Activated T-cell treated with anti-CD3 and anti-CD28 coated beads, Interleukin-2, amount 50 U/mL, for 24 hours (primary cell): ENCODE data around the gene CYP4A11.
"Not testable (repeated sequence)": the region's sequence is repeated elsewhere in the genome, so short reads cannot be mapped to it uniquely, and the experiment has no call there.

Experiments
- DNase-seq: peaks from one replicate; pipeline ENCODE4 v3.0.0-alpha.2; 2020
- H3K27ac Mint-ChIP-seq: 2 replicates; pipeline ENCODE4 v1.8.0; 2020; ENCODE audit warnings: mild to moderate bottlenecking, mixed read lengths
- H3K27me3 Mint-ChIP-seq: 2 replicates; pipeline ENCODE4 v1.8.0; 2020; ENCODE audit warnings: mixed read lengths
- H3K36me3 Mint-ChIP-seq: 2 replicates; pipeline ENCODE4 v1.8.0; 2020; ENCODE audit warnings: low read depth, mixed read lengths
- H3K4me1 Mint-ChIP-seq: 2 replicates; pipeline ENCODE4 v1.8.0; 2020; ENCODE audit warnings: low read depth, mixed read lengths
- H3K4me3 Mint-ChIP-seq: 2 replicates; pipeline ENCODE4 v1.8.0; 2020; ENCODE audit warnings: mild to moderate bottlenecking, moderate library complexity, mixed read lengths
- H3K9me3 Mint-ChIP-seq: 2 replicates; pipeline ENCODE4 v1.8.0; 2020; ENCODE audit warnings: mixed read lengths

The CYP4A11 gene

GRCh38 chr1:46941135-46941694 is at the start of gene CYP4A11:
TSS of gene CYP4A11 (minus strand) at chr1:46941476. CDS start at chr1:46941433, 43 bp downstream.
- H3K9me3 Mint-ChIP-seq: no peaks in the 10 kb centered on the region
- no peak within 1 kb of the TSS for H3K4me3 Mint-ChIP-seq
- DNase-seq: no peak
- H3K27ac Mint-ChIP-seq: no peak within 1 kb of the TSS
- no peaks in the 10 kb centered on the region for H3K4me1 Mint-ChIP-seq
- H3K36me3 Mint-ChIP-seq: no peaks in the 10 kb centered on the region
- H3K27me3 Mint-ChIP-seq: peaks cover 14% of the 10 kb centered on the region

- not testable (repeated sequence) for DNase-seq, H3K4me1 Mint-ChIP-seq, H3K9me3 Mint-ChIP-seq, H3K27ac Mint-ChIP-seq, H3K36me3 Mint-ChIP-seq, H3K4me3 Mint-ChIP-seq
- peaks cover 14% of the 10 kb centered on the region for H3K27me3 Mint-ChIP-seq
Measured at GRCh38 chr1:46990541-46990940, 49.3 kb upstream of the CYP4A11 start.

GRCh38 chr1:46983830-46984586 is 42.7 kb upstream of the CYP4A11 start:
- Mint-ChIP-seq H3K27ac (no peak overlapping the region), H3K36me3 (no peaks in the 10 kb centered on the region), H3K9me3 (no peaks in the 10 kb centered on the region), H3K27me3 (peaks cover 38% of the 10 kb centered on the region), H3K4me1 (no peaks in the 10 kb centered on the region), H3K4me3 (no peak overlapping the region)
- no peak for DNase-seq

- no peaks in the 10 kb centered on the region for H3K9me3 Mint-ChIP-seq
- DNase-seq: no peak
- peaks cover 44% of the 10 kb centered on the region for H3K27me3 Mint-ChIP-seq
- no peaks in the 10 kb centered on the region for H3K4me1 Mint-ChIP-seq
- H3K27ac Mint-ChIP-seq: no peak overlapping the region
- H3K36me3 Mint-ChIP-seq: no peaks in the 10 kb centered on the region
- H3K4me3 Mint-ChIP-seq: no peak overlapping the region
Measured at GRCh38 chr1:46983166-46983829, 42.0 kb upstream of the CYP4A11 start.

- Mint-ChIP-seq H3K4me1 (no peaks in the 10 kb centered on the region), H3K4me3 (no peak overlapping the region), H3K27ac (no peak overlapping the region), H3K27me3 (peaks cover 31% of the 10 kb centered on the region), H3K9me3 (no peaks in the 10 kb centered on the region), H3K36me3 (no peaks in the 10 kb centered on the region)
- no peak for DNase-seq
Measured at GRCh38 chr1:46969014-46969619, 27.8 kb upstream of the CYP4A11 start.

- not testable (repeated sequence) for H3K4me3 Mint-ChIP-seq, H3K9me3 Mint-ChIP-seq, H3K27ac Mint-ChIP-seq, H3K4me1 Mint-ChIP-seq, DNase-seq, H3K36me3 Mint-ChIP-seq
- H3K27me3 Mint-ChIP-seq: peaks cover 17% of the 10 kb centered on the region
Measured at GRCh38 chr1:46962272-46962671, 21.0 kb upstream of the CYP4A11 start.

- Mint-ChIP-seq H3K9me3 (no peaks in the 10 kb centered on the region), H3K4me3 (no peak overlapping the region), H3K27ac (no peak overlapping the region), H3K4me1 (no peaks in the 10 kb centered on the region), H3K27me3 (peaks cover 19% of the 10 kb centered on the region), H3K36me3 (no peaks in the 10 kb centered on the region)
- no peak for DNase-seq
Measured at GRCh38 chr1:46961066-46961758, 19.9 kb upstream of the CYP4A11 start.

GRCh38 chr1:46960250-46960649 is 19.0 kb upstream of the CYP4A11 start:
- Mint-ChIP-seq H3K27ac (no peak overlapping the region), H3K36me3 (no peaks in the 10 kb centered on the region), H3K4me3 (no peak overlapping the region), H3K4me1 (no peaks in the 10 kb centered on the region), H3K9me3 (no peaks in the 10 kb centered on the region), H3K27me3 (peaks cover 18% of the 10 kb centered on the region)
- no peak for DNase-seq

- not testable (repeated sequence) for H3K4me1 Mint-ChIP-seq, H3K36me3 Mint-ChIP-seq, H3K27ac Mint-ChIP-seq, H3K4me3 Mint-ChIP-seq, DNase-seq, H3K9me3 Mint-ChIP-seq
- peaks cover 33% of the 10 kb centered on the region for H3K27me3 Mint-ChIP-seq
Measured at GRCh38 chr1:46955116-46955515, 13.8 kb upstream of the CYP4A11 start.

- not testable (repeated sequence) for H3K27ac Mint-ChIP-seq, H3K36me3 Mint-ChIP-seq, H3K9me3 Mint-ChIP-seq, H3K4me3 Mint-ChIP-seq, H3K4me1 Mint-ChIP-seq, DNase-seq
- H3K27me3 Mint-ChIP-seq: peaks cover 37% of the 10 kb centered on the region
Measured at GRCh38 chr1:46953847-46954246, 12.6 kb upstream of the CYP4A11 start.

GRCh38 chr1:46949417-46949666 is 8.1 kb upstream of the CYP4A11 start:
- H3K4me3 Mint-ChIP-seq, H3K36me3 Mint-ChIP-seq, H3K9me3 Mint-ChIP-seq, H3K27ac Mint-ChIP-seq, DNase-seq, H3K4me1 Mint-ChIP-seq: not testable (repeated sequence)
- H3K27me3 Mint-ChIP-seq: peaks cover 30% of the 10 kb centered on the region

- Mint-ChIP-seq H3K4me3 (no peak overlapping the region), H3K4me1 (no peaks in the 10 kb centered on the region), H3K9me3 (no peaks in the 10 kb centered on the region), H3K27me3 (peaks cover 30% of the 10 kb centered on the region), H3K36me3 (no peaks in the 10 kb centered on the region), H3K27ac (no peak overlapping the region)
- no peak for DNase-seq
Measured at GRCh38 chr1:46948629-46949416, 7.5 kb upstream of the CYP4A11 start.

GRCh38 chr1:46947706-46948105 is 6.4 kb upstream of the CYP4A11 start:
- not testable (repeated sequence) for H3K4me1 Mint-ChIP-seq, DNase-seq, H3K36me3 Mint-ChIP-seq, H3K27ac Mint-ChIP-seq, H3K9me3 Mint-ChIP-seq, H3K4me3 Mint-ChIP-seq
- peaks cover 24% of the 10 kb centered on the region for H3K27me3 Mint-ChIP-seq

GRCh38 chr1:46942086-46942485 is 810 bp upstream of the CYP4A11 start:
- Mint-ChIP-seq H3K4me1 (no peaks in the 10 kb centered on the region), H3K36me3 (no peaks in the 10 kb centered on the region), H3K27me3 (peaks cover 20% of the 10 kb centered on the region), H3K9me3 (no peaks in the 10 kb centered on the region), H3K4me3 (no peak overlapping the region), H3K27ac (no peak overlapping the region)
- no peak for DNase-seq
